Measurements from ENCODE around the gene WDFY1. TPM values are rescaled to one million over a fixed set of nuclear protein-coding genes. Genes with fewer than 3 reads are reported as not detected.

WDFY1 gene
- total and polyA plus RNA-seq, 9 of the 15 experiments (the other 6 are each of a cell fraction or from before 2014, with no cell fraction given): 5.4 to 27.6 (median 17.5) TPM

GRCh38 chr2:223957092-223957851, 12.1 kb upstream of the WDFY1 start, which contains the start of gene MRPL44 (continued):
- TF ChIP-seq ZNF512 (tag; IDR thresholded peaks at IDR 0.05): no peak
- no peak for TF ChIP-seq HDGF (IDR thresholded peaks at IDR 0.05)
- TF ChIP-seq ZNF146 (CRISPR knock-in tag; IDR thresholded peaks at IDR 0.05; ENCODE audit: unreplicated experiment): no peak
- 0 out of 2 replicates have a peak, but pooled peaks have one; percentile 35 for TF ChIP-seq ZC3H11A (IDR thresholded peaks at IDR 0.05; ENCODE audit: low read depth, low read length)
- TF ChIP-seq SAP30 (IDR thresholded peaks at IDR 0.05; ENCODE audit: borderline replicate concordance, insufficient read depth, low read depth, low read length, poor library complexity, severe bottlenecking): peak; percentile 56
- TF ChIP-seq ARID2 (IDR thresholded peaks at IDR 0.05): no peak
- TF ChIP-seq ESRRA (IDR thresholded peaks at IDR 0.05; ENCODE audit: borderline replicate concordance, low read depth): 0 out of 2 replicates have a peak, but pooled peaks have one; percentile 45
- no peak for TF ChIP-seq MAFF (IDR thresholded peaks at IDR 0.05; ENCODE audit: low read length)
- no peak for TF ChIP-seq NR2C2 (CRISPR knock-in tag; IDR thresholded peaks at IDR 0.05)
- TF ChIP-seq NR2C2 (tag; IDR thresholded peaks at IDR 0.05): peak; percentile 65
- TF ChIP-seq POLR3A (IDR thresholded peaks at IDR 0.05; ENCODE audit: borderline replicate concordance, extremely low read depth, insufficient read depth, insufficient read length): no peak
- peak; percentile 63; the same call in 1 of the 2 replicates for TF ChIP-seq CBX1 (IDR thresholded peaks at IDR 0.05; ENCODE audit: low read depth)
- TF ChIP-seq GATA2 (CRISPR knock-in tag; IDR thresholded peaks at IDR 0.05): no peak
- peak; percentile 66; the same call in 1 of the 2 replicates for TF ChIP-seq EHMT2 (IDR thresholded peaks at IDR 0.05)
- no peak for TF ChIP-seq IRF2 (CRISPR knock-in tag; IDR thresholded peaks at IDR 0.05)
- TF ChIP-seq NCOA6 (IDR thresholded peaks at IDR 0.05): no peak
- no peak for TF ChIP-seq ZNF277 (CRISPR knock-in tag; IDR thresholded peaks at IDR 0.05; ENCODE audit: borderline replicate concordance)
- TF ChIP-seq KAT2B (IDR thresholded peaks at IDR 0.05; ENCODE audit: low read depth, low read length): no peak
- peak; percentile 55; the same call in 1 of the 2 replicates for TF ChIP-seq THAP12 (CRISPR knock-in tag; IDR thresholded peaks at IDR 0.05)
- TF ChIP-seq CHD4 (IDR thresholded peaks at IDR 0.05; ENCODE audit: insufficient read depth, insufficient replicate concordance, low read depth, low read length, poor library complexity, severe bottlenecking): no peak
- TF ChIP-seq PHF21A (IDR thresholded peaks at IDR 0.05; ENCODE audit: borderline replicate concordance, low read depth): no peak
- TF ChIP-seq HIVEP1 (CRISPR knock-in tag; IDR thresholded peaks at IDR 0.05): no peak

Data from K562 (cell line).